Measurements from ENCODE around the gene GIPC2. TPM values are rescaled to one million over a fixed set of nuclear protein-coding genes. Genes with fewer than 3 reads are reported as not detected.

Gene GIPC2
- total and polyA plus RNA-seq, 2 of the 4 experiments (the other 2 are of a cell fraction), result 0.07 to 0.18 TPM

- H3K4ac ChIP-seq (ENCODE audit: low read depth, low read length), result no peak overlapping the region
- CTCF ChIA-PET, result no interaction called here
- TF ChIP-seq MXI1 (IDR thresholded peaks at IDR 0.05; ENCODE audit: borderline replicate concordance, low read depth, low read length), result no peak
- TF ChIP-seq USF2 (IDR thresholded peaks at IDR 0.05; ENCODE audit: low read depth, low read length), result no peak
- TF ChIP-seq ELK1 (IDR thresholded peaks at IDR 0.05; ENCODE audit: borderline replicate concordance, low read depth, low read length), result no peak
- TF ChIP-seq MAFK (IDR thresholded peaks at IDR 0.05; ENCODE audit: low read depth, low read length), result no peak
- no peak for TF ChIP-seq RCOR1 (IDR thresholded peaks at IDR 0.05; ENCODE audit: insufficient replicate concordance, low read length)
- no peak for TF ChIP-seq CTCF (conservative IDR thresholded peaks at IDR 0.05; ENCODE audit: low read depth, low read length)
- TF ChIP-seq POLR2A (IDR thresholded peaks at IDR 0.05; ENCODE audit: low read depth, low read length), result no peak
- TF ChIP-seq MAZ (IDR thresholded peaks at IDR 0.05; ENCODE audit: borderline replicate concordance, low read depth, low read length), result no peak
- no peak for TF ChIP-seq CEBPB (IDR thresholded peaks at IDR 0.05; ENCODE audit: low read depth, low read length)
- no peak for TF ChIP-seq BHLHE40 (IDR thresholded peaks at IDR 0.05; ENCODE audit: low read depth, low read length)
- no peak for TF ChIP-seq SMC3 (IDR thresholded peaks at IDR 0.05; ENCODE audit: low read depth, low read length)
- no peak for TF ChIP-seq RFX5 (IDR thresholded peaks at IDR 0.05; ENCODE audit: low read depth, low read length)
- TF ChIP-seq RAD21 (IDR thresholded peaks at IDR 0.05; ENCODE audit: low read length), result no peak
- no peak for TF ChIP-seq FOS (IDR thresholded peaks at IDR 0.05; ENCODE audit: low read depth, low read length)
- no peak for TF ChIP-seq CHD1 (IDR thresholded peaks at IDR 0.05; ENCODE audit: low read depth, low read length)
- TF ChIP-seq NFE2L2 (IDR thresholded peaks at IDR 0.05; ENCODE audit: low read depth, low read length), result no peak
- H3K9ac ChIP-seq (ENCODE audit: low read depth, low read length), result no peak overlapping the region
- no peak overlapping the region for H2AK9ac ChIP-seq (replicated peaks; ENCODE audit: low read depth, low read length, poor library complexity)
- H3K27ac ChIP-seq (ENCODE audit: insufficient read depth, low read length), result no peak overlapping the region
- H4K91ac ChIP-seq (ENCODE audit: insufficient read depth, low read depth, low read length), result no peak overlapping the region
- no peaks in the 10 kb centered on the region for H3K27me3 ChIP-seq (ENCODE audit: control insufficient read depth, insufficient read depth, low read length)
- H3K23ac ChIP-seq (ENCODE audit: low read depth, low read length), result no peak overlapping the region
- no peak overlapping the region for H3K14ac ChIP-seq (replicated peaks; ENCODE audit: low read depth, low read length)
- H3K18ac ChIP-seq (ENCODE audit: low read depth, low read length), result no peak overlapping the region
- H3K4me3 ChIP-seq (ENCODE audit: insufficient read depth, low read depth, low read length), result no peak overlapping the region
- no peak overlapping the region for H2BK20ac ChIP-seq (ENCODE audit: low read depth, low read length)
- H2BK5ac ChIP-seq (ENCODE audit: low read depth, low read length, poor library complexity, severe bottlenecking), result no peak overlapping the region
- dilution Hi-C loops (cut with HindIII; ENCODE audit: low sequenced_read_pairs, unreplicated experiment), result no loop called here
- ATAC-seq (ENCODE audit: low read depth) (no peak), DNase-seq (no peak)
- no TSS peak for BruUV-seq (replicated peaks)
- no peaks in the 10 kb centered on the region for H3K4me1 ChIP-seq (ENCODE audit: control insufficient read depth, insufficient read depth, low read length)
- H2AFZ ChIP-seq (replicated peaks; ENCODE audit: low read length, poor library complexity), result no peak overlapping the region
- H3K9me1 ChIP-seq (ENCODE audit: insufficient read depth, low read length), result no peaks in the 10 kb centered on the region
- H4K5ac ChIP-seq (ENCODE audit: low read depth, low read length), result no peak overlapping the region
- no peaks in the 10 kb centered on the region for H3K9me3 ChIP-seq (ENCODE audit: control insufficient read depth, insufficient read depth, low read length)
- H4K8ac ChIP-seq (ENCODE audit: low read depth in 2 of 2, low read length in 2 of 2), result no peak overlapping the region
- no peaks in the 10 kb centered on the region for H4K20me1 ChIP-seq (ENCODE audit: insufficient read depth, low read length)
- H2BK120ac ChIP-seq (ENCODE audit: low read depth, low read length), result no peak overlapping the region
- H2AK5ac ChIP-seq (ENCODE audit: low read depth, low read length), result no peak overlapping the region
- no CpG with 5 or more reads among the region's 2 CpGs for WGBS, 2 experiments (ENCODE audit: extremely low coverage in 2 of 2, insufficient read length in 1 of 2)
- in situ Hi-C loops (cut with MboI; ENCODE audit: low sequenced_read_pairs), result no loop called here
- H3K4me2 ChIP-seq (ENCODE audit: low read depth, low read length), result no peak overlapping the region
- H3K56ac ChIP-seq (ENCODE audit: extremely low read depth, insufficient read depth, low read length), result no peak overlapping the region
- no peak overlapping the region for H2BK15ac ChIP-seq (ENCODE audit: low read depth, low read length)
- POLR2A ChIA-PET (ENCODE audit: unreplicated experiment), result no interaction called here
- H3K36me3 ChIP-seq (ENCODE audit: control insufficient read depth, insufficient read depth, low read length), result no peaks in the 10 kb centered on the region
- no peaks in the 10 kb centered on the region for H3K79me1 ChIP-seq (ENCODE audit: low read depth in 1 of 2, low read length in 2 of 2)
- intact Hi-C loops (cut with micrococcal nuclease), result no loop called here
These were observed 7.7 kb downstream of the GIPC2 start for GRCh38 chr1:78053498-78053897.

Data from IMR-90 (cell line).